ENCODE measurements around the gene NME4.

Gene NME4

DNA sequence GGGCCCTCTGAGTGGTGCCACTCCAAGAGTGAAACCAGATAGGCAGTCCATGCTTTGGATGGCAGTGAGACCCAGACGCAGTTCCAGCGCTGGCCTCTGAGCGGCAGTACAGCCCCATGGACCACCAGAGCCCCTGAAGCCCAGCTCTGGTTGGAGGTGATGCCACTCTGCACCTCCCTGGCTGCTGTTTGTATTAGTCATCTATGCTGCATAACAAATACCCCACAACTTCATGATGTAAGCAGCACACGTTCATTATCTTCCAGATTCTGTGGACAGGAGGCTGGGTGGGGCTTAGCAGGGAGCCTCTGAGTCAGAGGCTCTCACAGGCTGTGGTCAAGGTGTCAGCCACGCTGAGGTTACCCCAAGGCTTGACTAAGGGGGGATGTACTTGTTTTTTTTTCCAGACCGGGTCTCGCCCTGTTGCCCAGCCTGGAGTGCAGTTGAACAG, 5.1 kb upstream of the NME4 start:
- no peaks in the 10 kb centered on the region for H3K4me1 ChIP-seq (ENCODE audit: control insufficient read depth in 1 of 2, insufficient read depth in 2 of 2, low read length in 2 of 2)
- H3K9me3 ChIP-seq (ENCODE audit: control insufficient read depth in 1 of 2, low read length in 2 of 2) = no peaks in the 10 kb centered on the region
- H3K27ac ChIP-seq (ENCODE audit: low read length) = no peak overlapping the region
- no peaks in the 10 kb centered on the region for H3K27me3 ChIP-seq (ENCODE audit: low read depth, low read length)
- no peak overlapping the region for H3K4me3 ChIP-seq (ENCODE audit: low read depth in 1 of 2, low read length in 2 of 2)
- H3K36me3 ChIP-seq (ENCODE audit: control insufficient read depth in 1 of 2, insufficient read depth in 2 of 2, low read length in 2 of 2) = no peaks in the 10 kb centered on the region

DNA sequence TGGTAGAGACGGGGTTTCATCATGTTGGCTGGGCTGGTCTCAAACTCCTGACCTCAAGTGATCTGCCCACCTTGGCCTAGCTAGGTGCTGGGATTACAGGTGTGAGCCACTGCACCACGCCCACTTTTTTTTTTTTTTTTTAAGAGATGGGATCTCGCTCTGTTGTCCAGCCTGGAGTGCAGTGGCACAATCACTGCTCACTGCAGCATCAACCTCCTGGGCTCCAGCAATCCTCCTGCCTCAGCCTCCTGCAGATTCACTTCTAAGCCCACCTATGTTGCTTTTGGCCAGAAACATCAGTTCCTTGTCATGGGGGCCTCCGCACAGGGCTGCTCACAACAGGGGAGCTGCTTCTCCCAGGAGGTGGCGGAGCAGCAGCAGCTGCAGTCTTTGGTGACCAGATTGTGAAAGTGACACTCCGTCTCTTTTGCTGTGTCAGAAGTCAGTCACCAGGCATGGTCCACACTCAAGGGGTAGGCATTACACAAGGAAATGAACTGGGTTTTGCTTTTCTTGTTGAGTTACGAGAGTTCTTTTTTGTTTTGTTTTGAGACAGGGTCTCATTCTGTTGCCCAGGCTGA, 4.5 kb upstream of the NME4 start:
- no peaks in the 10 kb centered on the region for H3K27me3 ChIP-seq (ENCODE audit: low read depth, low read length)
- no peak overlapping the region for H3K27ac ChIP-seq (ENCODE audit: low read length)

DNA sequence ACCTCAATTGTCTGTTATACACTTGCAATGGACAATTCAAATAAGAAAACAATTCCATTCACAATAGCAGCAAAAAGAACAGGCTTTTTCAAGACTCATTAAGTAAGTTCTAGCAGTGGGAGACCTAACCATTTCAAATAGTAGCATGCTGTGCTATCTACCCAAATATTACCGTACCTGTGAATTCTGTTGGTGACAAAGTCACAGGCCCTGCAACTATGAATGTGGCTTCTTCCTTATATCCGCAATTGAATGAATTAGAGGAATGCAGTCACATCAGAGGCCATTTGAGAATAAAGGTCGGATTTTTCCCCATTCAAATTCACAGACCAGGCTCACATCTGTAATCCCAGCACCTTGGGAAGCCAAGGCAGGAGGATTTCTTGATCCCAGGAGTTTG, 800 bp upstream of the NME4 start:
- Histone ChIP-seq H3K27ac (ENCODE audit: low read length) (no peak overlapping the region), H3K27me3 (ENCODE audit: low read depth, low read length) (no peaks in the 10 kb centered on the region), H3K4me1 (ENCODE audit: control insufficient read depth in 1 of 2, insufficient read depth in 2 of 2, low read length in 2 of 2) (peaks cover 5 to 15% of the 10 kb centered on the region in 2 donors), H3K36me3 (ENCODE audit: control insufficient read depth in 1 of 2, insufficient read depth in 2 of 2, low read length in 2 of 2) (peaks cover 0 to 7% of the 10 kb centered on the region in 2 donors), H3K4me3 (ENCODE audit: low read depth in 1 of 2, low read length in 2 of 2) (peak overlapping the region in 1 of 2 donors; percentile 61), H3K9me3 (ENCODE audit: control insufficient read depth in 1 of 2, low read length in 2 of 2) (no peaks in the 10 kb centered on the region)

More for the DNA sequence above, 4.5 kb upstream of the NME4 start:
- no peak overlapping the region for H3K4me3 ChIP-seq (ENCODE audit: low read depth in 1 of 2, low read length in 2 of 2)
- no peaks in the 10 kb centered on the region for H3K36me3 ChIP-seq (ENCODE audit: control insufficient read depth in 1 of 2, insufficient read depth in 2 of 2, low read length in 2 of 2)
- no peaks in the 10 kb centered on the region for H3K4me1 ChIP-seq (ENCODE audit: control insufficient read depth in 1 of 2, insufficient read depth in 2 of 2, low read length in 2 of 2)
- H3K9me3 ChIP-seq (ENCODE audit: control insufficient read depth in 1 of 2, low read length in 2 of 2) = no peaks in the 10 kb centered on the region

DNA sequence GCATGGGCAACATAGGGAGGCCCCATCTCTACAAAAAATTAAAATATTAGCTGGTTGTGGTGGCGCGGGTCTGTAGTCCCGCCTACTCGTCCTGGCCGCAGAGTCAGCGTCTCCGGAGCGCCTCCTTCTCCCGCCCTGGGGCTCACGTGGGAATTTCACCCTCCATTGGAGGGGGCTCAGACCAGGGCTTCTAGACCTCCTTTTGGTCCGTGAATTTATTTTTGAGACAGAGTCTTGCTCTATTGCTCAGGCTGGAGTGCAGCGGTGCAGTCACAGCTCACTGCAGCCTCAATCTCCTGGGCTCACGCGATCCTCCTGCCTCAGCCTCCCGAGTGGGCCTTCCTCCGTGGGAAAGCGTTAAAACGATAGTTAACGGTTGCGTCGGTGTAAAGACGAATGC, 394 bp upstream of the NME4 start:
- Histone ChIP-seq H3K4me3 (ENCODE audit: low read depth in 1 of 2, low read length in 2 of 2) (peak overlapping the region; percentile 54 to 61), H3K9me3 (ENCODE audit: control insufficient read depth in 1 of 2, low read length in 2 of 2) (no peaks in the 10 kb centered on the region), H3K27ac (ENCODE audit: low read length) (no peak overlapping the region), H3K4me1 (ENCODE audit: control insufficient read depth in 1 of 2, insufficient read depth in 2 of 2, low read length in 2 of 2) (peaks cover 5 to 15% of the 10 kb centered on the region in 2 donors), H3K36me3 (ENCODE audit: control insufficient read depth in 1 of 2, insufficient read depth in 2 of 2, low read length in 2 of 2) (peaks cover 0 to 7% of the 10 kb centered on the region in 2 donors), H3K27me3 (ENCODE audit: low read depth, low read length) (no peaks in the 10 kb centered on the region)

DNA sequence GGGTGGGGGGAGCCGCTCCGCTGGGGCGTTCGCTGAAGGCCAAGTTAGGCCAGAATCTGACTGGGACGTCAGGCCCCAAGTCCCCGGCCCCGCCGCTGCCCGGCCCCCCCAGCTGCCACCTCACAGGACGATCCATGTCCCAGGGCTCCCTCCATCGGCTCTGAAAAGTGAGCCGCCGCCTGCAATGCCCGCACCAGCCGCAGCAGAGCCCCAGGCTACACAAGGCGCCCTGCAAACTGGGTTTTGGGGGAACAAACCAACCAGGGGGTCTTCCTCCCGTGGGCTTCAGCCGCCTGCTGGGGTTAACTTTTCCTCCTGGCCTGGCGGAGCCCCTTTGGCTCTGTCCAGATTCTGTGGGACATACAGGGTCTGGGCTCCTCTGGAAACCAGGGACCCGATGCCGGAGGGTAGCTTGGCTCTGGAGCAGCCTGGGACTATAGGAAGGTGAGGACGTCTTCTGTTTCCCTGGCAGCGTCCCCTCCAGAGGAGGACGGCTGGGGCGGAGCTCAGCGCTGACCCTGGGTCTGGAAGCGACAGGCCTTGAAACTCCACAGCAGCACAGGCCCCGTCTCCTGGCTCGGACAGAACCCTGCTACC, 835 bp downstream of the NME4 start:
- Histone ChIP-seq H3K27me3 (ENCODE audit: low read depth, low read length) (no peaks in the 10 kb centered on the region), H3K4me1 (ENCODE audit: control insufficient read depth in 1 of 2, insufficient read depth in 2 of 2, low read length in 2 of 2) (peaks cover 5 to 19% of the 10 kb centered on the region in 2 donors), H3K9me3 (ENCODE audit: control insufficient read depth in 1 of 2, low read length in 2 of 2) (no peaks in the 10 kb centered on the region), H3K4me3 (ENCODE audit: low read depth in 1 of 2, low read length in 2 of 2) (peak overlapping the region in 1 of 2 donors; percentile 49), H3K27ac (ENCODE audit: low read length) (no peak overlapping the region), H3K36me3 (ENCODE audit: control insufficient read depth in 1 of 2, insufficient read depth in 2 of 2, low read length in 2 of 2) (peaks cover 0 to 7% of the 10 kb centered on the region in 2 donors)

DNA sequence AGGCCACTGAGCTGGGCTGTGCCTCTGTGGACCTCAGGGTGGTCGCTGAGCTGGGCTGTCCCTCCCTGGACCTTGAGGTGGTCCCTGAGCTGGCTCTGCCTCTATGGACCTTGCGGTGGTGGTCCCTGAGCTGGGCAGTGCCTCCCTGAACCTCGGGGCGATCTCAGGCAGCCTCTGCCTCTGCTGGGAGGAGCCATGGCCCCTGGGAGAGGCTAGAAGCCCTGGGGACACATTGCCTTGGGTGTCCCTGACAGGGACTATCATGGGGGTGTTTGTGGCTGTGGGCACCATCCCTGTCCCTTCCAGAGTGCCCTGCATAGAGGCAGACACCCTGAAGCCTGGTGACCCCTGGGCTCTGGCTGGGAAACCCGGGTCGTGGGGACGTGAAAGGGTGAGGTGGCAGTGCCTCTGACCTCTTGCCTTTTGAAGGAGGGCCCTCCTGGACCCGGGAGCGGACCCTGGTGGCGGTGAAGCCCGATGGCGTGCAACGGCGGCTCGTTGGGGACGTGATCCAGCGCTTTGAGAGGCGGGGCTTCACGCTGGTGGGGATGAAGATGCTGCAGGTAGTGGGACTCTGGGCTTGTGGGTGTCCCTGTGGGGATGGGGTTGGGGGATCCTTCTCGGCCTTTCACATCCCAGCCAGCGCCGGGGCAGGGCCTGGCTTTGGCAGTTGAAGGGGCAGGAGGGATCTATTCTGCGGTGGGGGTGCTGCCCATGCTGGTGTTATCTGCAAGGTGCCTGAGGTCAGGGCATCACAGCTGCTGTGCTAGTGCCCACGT, 1.8 kb downstream of the NME4 start:
- H3K4me3 ChIP-seq (ENCODE audit: low read depth in 1 of 2, low read length in 2 of 2) = no peak overlapping the region
- H3K36me3 ChIP-seq (ENCODE audit: control insufficient read depth in 1 of 2, insufficient read depth in 2 of 2, low read length in 2 of 2) = peaks cover 0 to 7% of the 10 kb centered on the region in 2 donors
- peaks cover 5 to 19% of the 10 kb centered on the region in 2 donors for H3K4me1 ChIP-seq (ENCODE audit: control insufficient read depth in 1 of 2, insufficient read depth in 2 of 2, low read length in 2 of 2)
- no peaks in the 10 kb centered on the region for H3K9me3 ChIP-seq (ENCODE audit: control insufficient read depth in 1 of 2, low read length in 2 of 2)
- no peaks in the 10 kb centered on the region for H3K27me3 ChIP-seq (ENCODE audit: low read depth, low read length)
- no peak overlapping the region for H3K27ac ChIP-seq (ENCODE audit: low read length)

DNA sequence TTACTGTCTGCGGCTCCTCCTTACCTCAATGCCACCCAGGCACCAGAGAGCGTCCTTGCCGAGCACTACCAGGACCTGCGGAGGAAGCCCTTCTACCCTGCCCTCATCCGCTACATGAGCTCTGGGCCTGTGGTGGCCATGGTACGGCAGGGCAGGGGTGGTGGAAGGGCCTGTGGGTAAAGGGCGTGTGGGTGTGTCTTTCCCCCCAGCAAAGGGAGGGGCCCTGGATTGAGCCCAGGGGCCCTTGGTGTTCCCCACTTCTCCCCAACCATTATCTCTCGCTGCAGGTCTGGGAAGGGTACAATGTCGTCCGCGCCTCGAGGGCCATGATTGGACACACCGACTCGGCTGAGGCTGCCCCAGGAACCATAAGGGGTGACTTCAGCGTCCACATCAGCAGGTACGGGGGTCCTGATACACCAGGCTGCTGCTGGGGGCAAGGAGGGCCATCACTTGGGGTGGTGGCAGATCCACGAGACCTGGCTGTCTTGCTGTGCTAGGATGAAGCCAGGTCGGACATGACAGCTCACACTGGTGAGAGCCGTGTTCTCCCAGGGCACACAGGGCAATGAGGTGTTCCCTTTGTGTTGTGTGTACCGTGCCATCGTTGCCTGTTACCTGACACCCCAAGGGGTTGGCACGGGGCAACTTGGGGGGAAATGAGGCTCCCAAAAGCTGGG, 2.5 kb downstream of the NME4 start:
- H3K27ac ChIP-seq (ENCODE audit: low read length) = no peak overlapping the region
- H3K9me3 ChIP-seq (ENCODE audit: control insufficient read depth in 1 of 2, low read length in 2 of 2) = no peaks in the 10 kb centered on the region
- peaks cover 5 to 19% of the 10 kb centered on the region in 2 donors for H3K4me1 ChIP-seq (ENCODE audit: control insufficient read depth in 1 of 2, insufficient read depth in 2 of 2, low read length in 2 of 2)
- H3K27me3 ChIP-seq (ENCODE audit: low read depth, low read length) = no peaks in the 10 kb centered on the region
- H3K4me3 ChIP-seq (ENCODE audit: low read depth in 1 of 2, low read length in 2 of 2) = peak overlapping the region in 1 of 2 donors; percentile 79
- H3K36me3 ChIP-seq (ENCODE audit: control insufficient read depth in 1 of 2, insufficient read depth in 2 of 2, low read length in 2 of 2) = peaks cover 0 to 7% of the 10 kb centered on the region in 2 donors

DNA sequence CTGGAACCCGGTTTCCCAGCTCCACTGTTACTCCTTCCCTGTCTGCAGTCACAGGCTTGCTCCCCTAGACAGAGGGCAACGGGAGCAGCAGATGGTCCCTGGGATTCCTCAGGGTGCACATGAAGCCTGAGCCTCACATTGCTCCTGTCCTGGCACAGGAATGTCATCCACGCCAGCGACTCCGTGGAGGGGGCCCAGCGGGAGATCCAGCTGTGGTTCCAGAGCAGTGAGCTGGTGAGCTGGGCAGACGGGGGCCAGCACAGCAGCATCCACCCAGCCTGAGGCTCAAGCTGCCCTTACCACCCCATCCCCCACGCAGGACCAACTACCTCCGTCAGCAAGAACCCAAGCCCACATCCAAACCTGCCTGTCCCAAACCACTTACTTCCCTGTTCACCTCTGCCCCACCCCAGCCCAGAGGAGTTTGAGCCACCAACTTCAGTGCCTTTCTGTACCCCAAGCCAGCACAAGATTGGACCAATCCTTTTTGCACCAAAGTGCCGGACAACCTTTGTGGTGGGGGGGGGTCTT, 3.1 kb downstream of the NME4 start:
- H3K27me3 ChIP-seq (ENCODE audit: low read depth, low read length) = no peaks in the 10 kb centered on the region
- no peaks in the 10 kb centered on the region for H3K9me3 ChIP-seq (ENCODE audit: control insufficient read depth in 1 of 2, low read length in 2 of 2)
- peaks cover 5 to 19% of the 10 kb centered on the region in 2 donors for H3K4me1 ChIP-seq (ENCODE audit: control insufficient read depth in 1 of 2, insufficient read depth in 2 of 2, low read length in 2 of 2)
- H3K36me3 ChIP-seq (ENCODE audit: control insufficient read depth in 1 of 2, insufficient read depth in 2 of 2, low read length in 2 of 2) = peaks cover 0 to 7% of the 10 kb centered on the region in 2 donors
- H3K4me3 ChIP-seq (ENCODE audit: low read depth in 1 of 2, low read length in 2 of 2) = peak overlapping the region in 1 of 2 donors; percentile 79
- H3K27ac ChIP-seq (ENCODE audit: low read length) = peak overlapping the region; percentile 2

DNA sequence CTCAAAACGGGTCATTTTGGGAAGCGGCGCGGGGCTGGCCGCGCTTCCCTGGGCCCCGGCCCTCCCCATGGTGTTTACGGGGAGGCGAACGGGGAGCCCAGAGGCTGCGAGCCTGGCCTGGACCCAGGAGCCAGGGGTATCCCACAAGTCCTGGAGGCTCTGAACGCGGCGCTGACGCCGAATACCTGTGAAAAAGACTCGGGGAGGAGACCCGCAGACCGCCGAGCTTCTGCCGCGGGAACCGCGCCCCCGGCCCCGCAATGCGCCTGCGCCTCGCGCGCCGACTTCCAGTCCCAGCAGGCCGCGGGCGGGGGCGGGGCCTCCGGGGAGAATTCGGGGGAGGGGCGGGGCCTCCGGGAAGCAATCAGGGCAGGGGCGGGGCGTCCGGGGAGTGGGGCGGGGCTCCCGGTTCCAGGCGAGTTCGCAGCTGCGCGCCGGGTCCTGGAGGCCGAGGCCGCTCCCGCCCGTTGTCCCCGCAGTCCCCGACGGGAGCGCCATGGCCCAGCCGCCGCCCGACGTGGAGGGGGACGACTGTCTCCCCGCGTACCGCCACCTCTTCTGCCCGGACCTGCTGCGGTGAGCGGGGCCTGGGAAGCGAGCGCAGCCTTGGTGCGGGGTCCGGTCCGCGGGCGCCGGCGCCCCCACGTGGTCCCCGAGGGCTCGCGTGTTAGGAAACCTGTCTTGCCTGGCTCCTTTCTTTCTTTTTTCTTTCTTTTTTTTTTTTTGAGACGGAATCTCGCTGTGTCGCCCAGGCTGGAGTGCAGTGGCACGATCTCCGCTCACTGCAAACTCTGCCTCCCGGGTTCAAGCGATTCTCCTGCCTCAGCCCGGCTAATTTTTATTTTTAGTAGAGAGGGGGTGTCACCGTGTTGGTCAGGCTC, 4.7 kb downstream of the NME4 start, which contains the start of gene DECR2:
TSS of gene DECR2 (plus strand) at position 418 of the 881 bp plus-strand sequence. CDS start at position 497, 79 bp downstream.
- peak within 1 kb of the TSS; percentile 62 to 79 for H3K4me3 ChIP-seq (ENCODE audit: low read depth in 1 of 2, low read length in 2 of 2)
- H3K36me3 ChIP-seq (ENCODE audit: control insufficient read depth in 1 of 2, insufficient read depth in 2 of 2, low read length in 2 of 2) = peaks cover 0 to 7% of the 10 kb centered on the region in 2 donors
- no peaks in the 10 kb centered on the region for H3K27me3 ChIP-seq (ENCODE audit: low read depth, low read length)
- peak within 1 kb of the TSS; percentile 51 for H3K27ac ChIP-seq (ENCODE audit: low read length)
- peaks cover 5 to 19% of the 10 kb centered on the region in 2 donors for H3K4me1 ChIP-seq (ENCODE audit: control insufficient read depth in 1 of 2, insufficient read depth in 2 of 2, low read length in 2 of 2)
- no peaks in the 10 kb centered on the region for H3K9me3 ChIP-seq (ENCODE audit: control insufficient read depth in 1 of 2, low read length in 2 of 2)

DNA sequence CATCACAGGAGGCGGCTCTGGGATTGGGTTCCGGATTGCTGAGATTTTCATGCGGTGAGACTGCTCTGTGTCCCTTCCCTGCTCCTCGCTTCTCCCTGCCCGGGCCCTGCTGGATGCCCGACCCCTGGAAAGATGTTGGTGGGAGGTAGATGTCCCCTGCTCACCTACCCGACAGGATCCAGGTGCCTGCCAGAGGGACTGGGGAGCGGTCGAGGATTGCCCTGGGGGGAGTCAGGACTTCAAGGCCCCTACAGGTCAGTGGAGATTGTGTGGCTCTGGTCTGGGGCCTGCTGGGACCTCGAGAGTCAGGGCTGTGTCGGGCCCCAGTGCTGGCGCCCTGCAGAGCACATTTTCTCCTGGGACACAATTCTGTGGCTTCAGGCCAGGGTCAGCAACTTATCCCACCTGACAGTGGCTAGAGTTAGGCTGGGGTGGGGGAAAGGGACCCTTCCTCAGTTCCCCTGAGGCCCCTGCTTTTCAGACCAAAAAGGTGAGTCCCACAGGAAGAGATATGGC, 8.0 kb downstream of the NME4 start:
- peaks cover 4 to 5% of the 10 kb centered on the region in 2 donors for H3K4me1 ChIP-seq (ENCODE audit: control insufficient read depth in 1 of 2, insufficient read depth in 2 of 2, low read length in 2 of 2)
- H3K4me3 ChIP-seq (ENCODE audit: low read depth in 1 of 2, low read length in 2 of 2) = no peak overlapping the region
- no peaks in the 10 kb centered on the region for H3K36me3 ChIP-seq (ENCODE audit: control insufficient read depth in 1 of 2, insufficient read depth in 2 of 2, low read length in 2 of 2)
- H3K27me3 ChIP-seq (ENCODE audit: low read depth, low read length) = no peaks in the 10 kb centered on the region
- H3K27ac ChIP-seq (ENCODE audit: low read length) = no peak overlapping the region
- H3K9me3 ChIP-seq (ENCODE audit: control insufficient read depth in 1 of 2, low read length in 2 of 2) = no peaks in the 10 kb centered on the region
